K562 (cell line): Measurements from ENCODE around the gene HOXD13. TPM values are rescaled to one million over a fixed set of nuclear protein-coding genes. Genes with fewer than 3 reads are reported as not detected.

Experiments
- ATAC-seq: fragments of 200-7000 bp; cut with Tn5 transposase; 3 replicates; pipeline ENCODE4 v1.9.1; 2020; ENCODE audit warnings: moderate library complexity
- BruUV-seq: library from RNA; stranded (reverse); fragments of 400-500 nt; replicated peaks from 2 replicates; lab custom pipeline; 2021; lab: Mats Ljungman, UMichigan
- CTCF ChIA-PET: fragments of 300-600 bp; formaldehyde crosslinking; extraction: SDS; loops from one replicate; lab custom pipeline; 2021; ENCODE audit warnings: low intra/inter-chr PET ratio; lab: Yijun Ruan, JAX
- POLR2A ChIA-PET: fragments of 300-600, 350-650 bp; sonication (Branson Sonifier 250); formaldehyde crosslinking; extraction: SDS; loops from one replicate; lab custom pipeline; 2021; ENCODE audit warnings: antibody characterized with exemption, inconsistent platforms; lab: Yijun Ruan, JAX
- DNase-seq, 4 experiments: peaks; one replicate each; pipeline versions ENCODE4 v3.0.0 to v3.0.0-alpha.2; 2011 to 2018; ENCODE audit warnings: low spot score in 3 of 4, mixed read lengths in 3 of 4; ENCODE audit errors: extremely low read depth in 1 of 4
- FAIRE-seq: peaks from 2 replicates; lab custom pipeline; 2011; peaks lifted over from hg19 to GRCh38; lab: Jason Lieb, UNC
- H2AFZ ChIP-seq: 2 replicates; pipeline ENCODE4 v1.6.0; 2011; ENCODE audit warnings: low read depth, low read length, control low read depth, inconsistent platforms
- H3K27ac ChIP-seq: fragments of 200-600 bp; 3 replicates; pipeline ENCODE4 v1.8.0; 2011; ENCODE audit warnings: low read depth, mild to moderate bottlenecking, control low read depth, inconsistent platforms, low read length, moderate library complexity, mixed read lengths; ENCODE audit errors: extremely low read depth
- H3K27me3 ChIP-seq, 2 experiments: fragments of 300-600 bp in 1 of 2; 2 replicates in 1 of 2; 3 replicates in 1 of 2; pipeline versions ENCODE4 v1.6.0 to v1.8.0; 2011; ENCODE audit warnings: inconsistent platforms in 2 of 2, low read length in 2 of 2, mild to moderate bottlenecking in 1 of 2, mixed read lengths in 1 of 2, moderate library complexity in 1 of 2; ENCODE audit not compliant: control insufficient read depth in 2 of 2, insufficient read depth in 2 of 2
- H3K36me3 ChIP-seq: fragments of 300-600 bp; 3 replicates; pipeline ENCODE4 v1.8.0; 2011; ENCODE audit warnings: mild to moderate bottlenecking, low read length, inconsistent platforms; ENCODE audit not compliant: control insufficient read depth, insufficient read depth
- H3K4me1 ChIP-seq, 2 experiments: fragments of 200-600 bp in 1 of 2; replicated peaks in 1 of 2; 2 replicates in 1 of 2; 3 replicates in 1 of 2; pipeline versions ENCODE4 v1.5.1 to v1.8.0; 2011; ENCODE audit warnings: inconsistent platforms in 2 of 2, low read length in 2 of 2, mild to moderate bottlenecking in 1 of 2, mixed read lengths in 1 of 2, moderate library complexity in 1 of 2; ENCODE audit not compliant: control insufficient read depth in 2 of 2, insufficient read depth in 2 of 2
- H3K4me2 ChIP-seq: 2 replicates; pipeline ENCODE4 v1.6.1; 2011; ENCODE audit warnings: low read length, control low read depth, inconsistent platforms, mixed read lengths; ENCODE audit not compliant: insufficient read depth
- H3K4me3 ChIP-seq: fragments of 200-600 bp; sonication (generic), shearing (Covaris generic); 2 replicates; pipeline ENCODE4 v1.5.1; 2016; ENCODE audit warnings: control low read depth, inconsistent platforms
- H3K79me2 ChIP-seq: fragments of 200-600 bp; 3 replicates; pipeline ENCODE4 v1.8.0; 2011; ENCODE audit warnings: low read length, inconsistent platforms; ENCODE audit not compliant: control insufficient read depth, insufficient read depth
- H3K9ac ChIP-seq, 2 experiments: 2 replicates each; pipeline versions ENCODE4 v1.6.0 to v1.6.1; 2011; ENCODE audit warnings: low read depth in 2 of 2, low read length in 2 of 2, control low read depth in 1 of 2, inconsistent platforms in 1 of 2, mild to moderate bottlenecking in 1 of 2, mixed read lengths in 1 of 2; ENCODE audit not compliant: insufficient read depth in 1 of 2
- H3K9me1 ChIP-seq: one replicate; pipeline ENCODE4 v1.6.0; 2011; ENCODE audit warnings: inconsistent platforms, mild to moderate bottlenecking, low read length, moderate library complexity; ENCODE audit not compliant: control insufficient read depth, insufficient read depth
- H3K9me3 ChIP-seq: replicated peaks from 2 replicates; pipeline ENCODE4 v1.5.1; 2011; ENCODE audit warnings: low read depth, low read length, inconsistent platforms; ENCODE audit not compliant: control insufficient read depth, insufficient read depth
- H4K20me1 ChIP-seq: replicated peaks from 2 replicates; pipeline ENCODE4 v1.6.1; 2011; ENCODE audit warnings: low read length, inconsistent platforms, mixed read lengths; ENCODE audit not compliant: control insufficient read depth, insufficient read depth
- ATF6 ChIP-seq: sonication (generic); formaldehyde crosslinking; IDR thresholded peaks from 2 replicates; pipeline ENCODE4 v1.4.0; 2020; ENCODE audit warnings: mild to moderate bottlenecking, missing genetic modification reagents
- CREB3 ChIP-seq: fragments of 450-650 bp; conservative IDR thresholded peaks from 2 replicates; pipeline ENCODE4 v1.6.1; 2016; ENCODE audit warnings: missing genetic modification characterization, low read depth, mild to moderate bottlenecking, missing compliant biosample characterization, moderate library complexity
- KDM5B ChIP-seq: fragments of 200-600 bp; sonication (generic); IDR thresholded peaks from 2 replicates; pipeline ENCODE4 v1.6.1; 2012; ENCODE audit warnings: low read depth, mild to moderate bottlenecking, moderate library complexity, low read length, control low read depth, inconsistent platforms; ENCODE audit not compliant: insufficient replicate concordance
- NR2F6 ChIP-seq: fragments of 450-650 bp; formaldehyde crosslinking; IDR thresholded peaks from 2 replicates; pipeline ENCODE4 v1.4.0; 2020; ENCODE audit warnings: mild to moderate bottlenecking
- PML ChIP-seq: IDR thresholded peaks from 2 replicates; pipeline ENCODE4 v1.6.1; 2012; ENCODE audit warnings: low read length, inconsistent platforms
- POLR2AphosphoS5 ChIP-seq: IDR thresholded peaks from 2 replicates; pipeline ENCODE4 v1.6.1; 2011; ENCODE audit warnings: mild to moderate bottlenecking, low read depth, low read length, moderate library complexity; ENCODE audit not compliant: control insufficient read depth, insufficient read depth
- THRAP3 ChIP-seq: fragments of 450-650 bp; IDR thresholded peaks from 2 replicates; pipeline ENCODE4 v1.6.1; 2016; ENCODE audit warnings: mild to moderate bottlenecking, inconsistent platforms, borderline replicate concordance
- ZBTB11 ChIP-seq, 3 experiments: fragments of 200-800 bp in 1 of 3; fragments of 250-450 bp in 1 of 3; fragments of 450-650 bp in 1 of 3; sonication (Bioruptor Pico) in 1 of 3; sonication (Bioruptor generic) in 1 of 3; formaldehyde crosslinking in 1 of 3; IDR thresholded peaks; 2 replicates each; pipeline versions ENCODE4 v1.6.1 to v1.8.0; 2016 to 2022; ENCODE audit warnings: mild to moderate bottlenecking in 2 of 3, missing genetic modification characterization in 2 of 3, missing compliant biosample characterization in 1 of 3, moderate library complexity in 1 of 3
- ZEB2 ChIP-seq: fragments of 450-650 bp; IDR thresholded peaks from 2 replicates; pipeline ENCODE4 v1.6.1; 2016
- ZKSCAN8 ChIP-seq: fragments of 200-800 bp; sonication (Bioruptor generic); IDR thresholded peaks from 2 replicates; pipeline ENCODE4 v1.6.1; 2016; ENCODE audit warnings: missing genetic modification characterization, missing compliant biosample characterization
- WGBS: fragments of 100-300 bp; shearing (Covaris generic); methylation state at CpG from one replicate; pipeline ENCODE4 v1.1.6; 2016; ENCODE audit warnings: low coverage, mixed read lengths; ENCODE audit not compliant: insufficient coverage; ENCODE audit errors: missing lambda C conversion rate; 5-methylcytosine and 5-hydroxymethylcytosine counted together
- in situ Hi-C: fragments of 300-500 bp; cut with MboI; formaldehyde crosslinking; loops from 4 replicates; pipeline ENCODE4 v1.15.0; 2018; ENCODE audit warnings: inconsistent platforms, mixed read lengths
- intact Hi-C: fragments of 100-400 bp; cut with micrococcal nuclease; formaldehyde crosslinking; loops from 2 replicates; pipeline ENCODE4 v1.14.2; 2022
- polyA plus RNA-seq, 8 experiments: library from polyadenylated mRNA; depleted of rRNA in 4 of 8; stranded (reverse) in 5 of 8; unstranded in 3 of 8; fragments of >200 nt; fragmentation: Nextera tagmentation in 2 of 8; fragmentation: Illumina TruSeq in 1 of 8; extraction: Ambion mirVana in 2 of 8; extraction: Trizol in 1 of 8; gene quantifications; 2 replicates each; pipeline versions ENCODE4 v1.2.1 to v1.2.3, GENCODE V29; 2011 to 2014; ENCODE audit warnings: inconsistent platforms in 1 of 8, missing spikeins in 1 of 8
- total RNA-seq, 7 experiments: library from RNA; depleted of rRNA in 6 of 7; stranded (reverse); fragments of >200 nt in 6 of 7; fragmentation: Illumina TruSeq in 2 of 7; extraction: Trizol in 2 of 7; gene quantifications; 2 replicates each; pipeline versions ENCODE4 v1.2.1 to v1.2.3, GENCODE V29; 2011 to 2021; ENCODE audit warnings: low replicate concordance in 1 of 7

HOXD13 gene
- total and polyA plus RNA-seq, 9 of the 15 experiments (the other 6 are each of a cell fraction or from before 2014, with no cell fraction given) = 0.03 to 0.04 TPM; not detected in 7

GRCh38 chr2:176088937-176089842 lies 3.3 kb upstream of the HOXD13 start:
- H3K9me1 ChIP-seq = no peaks in the 10 kb centered on the region
- H3K9me3 ChIP-seq = no peaks in the 10 kb centered on the region; the same call in 1 of the 2 replicates
- peaks cover 9% of the 10 kb centered on the region; the same call in 1 of the 2 replicates for H4K20me1 ChIP-seq
- POLR2A ChIA-PET = interaction anchor here (0.6 kb wide), 1 partner anchor 163 kb away, joined by 3 read pairs; no protein-coding TSS in a partner anchor
- no peak overlapping the region for H2AFZ ChIP-seq
- FAIRE-seq (no peak), ATAC-seq (no peak), DNase-seq (no peak)
- peaks cover 70 to 84% of the 10 kb centered on the region in 2 experiments for H3K27me3 ChIP-seq
- TF ChIP-seq ZKSCAN8 (CRISPR knock-in tag) = no peak
- no peak for TF ChIP-seq ZBTB11 (CRISPR knock-in tag; IDR thresholded peaks at IDR 0.05)
- no peak for TF ChIP-seq KDM5B
- TF ChIP-seq ATF6 (CRISPR knock-in tag) = no peak
- TF ChIP-seq POLR2AphosphoS5 = no peak
- no peak for TF ChIP-seq PML
- TF ChIP-seq THRAP3 = no peak
- TF ChIP-seq NR2F6 (CRISPR knock-in tag) = no peak
- no peak for TF ChIP-seq ZEB2
- TF ChIP-seq CREB3 (tag) = no peak
- CTCF ChIA-PET = interaction anchor here (1.2 to 1.5 kb wide), 2 partner anchors 399 to 722 kb away, joined by 5 to 8 read pairs; no protein-coding TSS in a partner anchor
- no peaks in the 10 kb centered on the region for H3K36me3 ChIP-seq
- H3K4me2 ChIP-seq = no peak overlapping the region
- no peaks in the 10 kb centered on the region for H3K79me2 ChIP-seq
- H3K4me1 ChIP-seq = peaks cover 0 to 27% of the 10 kb centered on the region in 2 experiments; a peak in 2 of 5 replicates
- no TSS peak for BruUV-seq
- H3K4me3 ChIP-seq = no peak overlapping the region
- intact Hi-C loops (no loop called here), in situ Hi-C loops (loop anchor here (10.0 to 25.0 kb wide), 2 partner anchors 664 to 1052 kb away; no protein-coding TSS in a partner anchor)
- no peak overlapping the region for H3K9ac ChIP-seq
- WGBS = 0% methylated on average over 6 of the region's 6 CpGs
- H3K27ac ChIP-seq = no peak overlapping the region
